ENCODE measurements around the gene PRAC1.

Gene PRAC1

GRCh38 chr17:48722201-48722907, at the start of gene PRAC1:
Gene PRAC1 (minus strand): TSS chr17:48722518. CDS start chr17:48722392, 126 bp downstream.
- DNase-seq: no peak

DNA sequence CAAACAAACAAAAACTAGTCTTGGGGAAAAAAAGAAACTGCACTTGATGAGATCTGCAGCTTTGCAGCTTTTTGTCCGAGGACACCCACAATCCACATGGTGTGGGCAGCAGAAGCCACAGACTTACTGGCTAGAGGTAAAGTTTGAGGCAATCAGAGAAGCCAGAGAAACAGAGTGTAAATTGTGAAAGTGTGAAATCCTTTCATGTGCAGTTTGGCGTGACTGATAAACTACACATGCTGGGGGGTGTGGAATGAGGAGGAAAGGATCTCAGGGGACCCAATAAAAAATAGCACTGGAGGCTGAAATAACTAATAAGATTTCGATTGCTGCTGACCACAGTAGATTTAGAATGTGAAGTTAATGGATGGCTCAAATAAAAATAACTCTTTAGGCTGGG, 48.6 kb upstream of the PRAC1 start:
- no peak for DNase-seq

DNA sequence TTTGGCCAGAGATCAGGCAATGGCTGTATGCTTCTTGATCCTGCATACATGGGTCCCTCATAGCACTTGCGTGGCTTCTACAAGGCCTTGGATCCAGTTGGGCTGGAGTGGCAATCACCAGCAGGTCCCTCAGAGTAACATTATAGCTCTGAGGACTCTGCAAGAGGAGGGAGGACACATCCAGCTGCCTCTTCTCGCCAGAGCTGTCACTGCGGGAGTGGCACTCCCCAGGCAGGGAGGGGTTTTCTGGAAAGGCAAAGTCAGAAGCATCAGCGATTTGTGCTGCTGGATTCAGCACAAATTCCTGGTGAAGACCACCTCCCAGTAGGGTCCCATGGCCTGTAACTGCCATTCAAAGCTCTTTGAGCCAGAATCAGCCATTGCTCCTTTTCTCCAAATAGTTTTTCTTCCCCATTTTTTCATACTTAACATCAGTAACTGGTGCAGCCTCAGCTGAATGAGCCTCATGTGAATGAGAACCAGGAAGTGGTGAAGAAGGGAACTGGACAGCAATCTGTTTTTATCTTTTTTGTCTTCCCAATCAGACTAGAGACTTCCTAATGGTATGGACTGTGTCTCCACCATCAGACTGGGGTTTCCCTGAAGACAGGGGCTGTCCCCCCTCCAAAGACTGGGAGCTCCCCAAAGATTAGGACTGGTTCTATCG, 46.8 kb upstream of the PRAC1 start:
- DNase-seq: no peak

DNA sequence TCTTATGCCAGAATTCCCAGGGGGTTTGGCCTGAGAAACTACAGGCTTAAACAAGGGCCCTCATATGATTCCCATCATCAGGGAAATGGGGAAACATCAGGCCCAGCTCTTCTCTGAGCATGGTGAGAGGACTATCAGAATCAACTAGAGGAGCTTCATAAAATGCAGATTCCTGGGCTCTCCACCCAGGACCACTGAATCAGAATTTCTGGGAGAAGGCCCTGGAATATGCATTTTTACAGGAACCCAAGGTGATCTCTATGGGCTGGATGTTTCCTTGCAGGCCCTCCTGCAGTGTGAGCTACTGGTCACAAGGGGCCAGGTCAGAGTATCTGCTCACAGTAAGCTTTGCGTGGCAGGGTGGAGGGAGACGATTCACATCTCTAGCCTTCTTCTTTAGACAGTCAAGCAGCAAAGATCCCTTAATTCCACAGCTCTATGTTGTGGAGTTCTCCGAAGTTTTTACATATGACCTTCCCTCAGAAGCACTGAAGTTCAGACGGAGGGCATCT, 45.0 kb upstream of the PRAC1 start:
- DNase-seq: no peak

DNA sequence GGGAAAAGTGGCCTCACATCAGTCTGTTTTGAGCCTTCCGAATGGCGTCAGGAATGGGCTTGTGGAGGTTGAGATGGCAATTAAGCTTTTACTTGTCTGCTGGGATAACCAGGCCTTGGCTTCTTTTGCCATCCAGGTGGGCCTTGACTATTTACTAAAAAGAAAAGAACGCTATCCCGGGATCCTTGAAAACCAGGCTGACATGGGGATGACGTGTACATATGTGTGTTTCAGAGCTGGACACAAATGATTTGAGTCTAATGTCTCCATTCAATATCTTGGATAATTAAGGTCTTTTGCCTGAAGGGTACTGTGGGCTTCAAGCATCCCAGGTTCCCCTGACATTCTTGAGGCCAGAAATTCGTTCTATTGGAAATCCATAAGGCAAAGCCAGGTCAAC, 38.8 kb upstream of the PRAC1 start:
- no peak for DNase-seq

GRCh38 chr17:48760411-48760810, 38.1 kb upstream of the PRAC1 start:
- no peak for DNase-seq

DNA sequence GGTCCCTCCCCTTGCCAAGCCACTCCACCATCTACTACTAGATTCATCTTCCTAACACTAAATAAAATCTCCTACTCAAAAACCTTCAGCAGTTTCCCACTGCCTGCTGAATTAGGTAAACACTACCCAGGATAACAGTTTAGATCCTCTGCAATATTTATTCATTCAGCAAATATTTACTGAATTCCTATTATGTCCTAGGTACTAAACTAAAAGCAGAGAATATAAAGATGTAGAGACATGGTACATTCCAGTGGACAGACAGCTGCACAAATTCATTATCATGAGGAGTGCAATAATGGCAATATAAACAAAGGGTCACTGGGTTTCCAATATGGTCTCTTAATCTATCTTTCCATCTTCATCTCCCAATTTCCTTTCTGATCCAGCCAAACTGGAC, 37.0 kb upstream of the PRAC1 start:
- no peak for DNase-seq

- no peak for DNase-seq
Measured at GRCh38 chr17:48757524-48757961, 35.2 kb upstream of the PRAC1 start.

DNA sequence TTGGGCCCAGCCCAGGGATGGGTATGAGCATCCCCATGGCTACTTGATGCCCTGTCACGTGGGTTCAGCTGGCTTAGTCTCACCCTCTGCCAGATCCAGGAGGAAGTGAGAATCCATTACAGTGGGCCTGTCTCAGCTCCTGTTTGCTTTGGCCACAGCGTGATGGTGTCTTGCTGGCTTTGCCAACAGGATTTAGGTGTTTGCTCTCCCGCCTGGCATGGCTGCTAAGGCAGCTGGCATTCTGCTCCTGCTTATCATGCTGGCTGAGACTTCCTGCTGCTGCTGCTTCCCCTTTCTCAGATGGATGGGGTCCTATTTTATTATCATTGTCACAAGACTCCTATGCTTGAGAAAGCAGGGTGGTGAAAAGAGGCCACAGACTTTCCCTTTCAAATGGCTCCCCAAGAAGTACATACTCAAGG, 34.5 kb upstream of the PRAC1 start:
- no peak for DNase-seq

DNA sequence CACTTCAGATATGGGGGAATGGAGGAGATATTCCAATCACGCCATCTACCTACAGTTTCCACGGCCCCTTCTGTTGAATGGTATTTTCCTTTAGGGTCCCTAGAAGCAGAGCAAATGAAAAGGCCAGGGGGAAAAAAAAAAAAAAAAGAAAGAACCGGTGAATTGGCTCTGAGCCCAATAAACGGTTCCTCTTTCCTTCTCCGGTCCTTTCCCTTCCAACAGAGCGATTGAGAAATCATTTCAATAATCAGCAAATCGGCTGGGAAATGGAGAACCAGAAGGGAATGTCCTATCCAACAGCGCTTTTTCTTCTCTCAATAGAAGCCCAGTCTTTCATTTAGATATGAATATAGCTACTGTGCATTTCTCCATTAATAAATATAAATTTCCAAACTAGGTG, 33.0 kb upstream of the PRAC1 start:
- DNase-seq: no peak

DNA sequence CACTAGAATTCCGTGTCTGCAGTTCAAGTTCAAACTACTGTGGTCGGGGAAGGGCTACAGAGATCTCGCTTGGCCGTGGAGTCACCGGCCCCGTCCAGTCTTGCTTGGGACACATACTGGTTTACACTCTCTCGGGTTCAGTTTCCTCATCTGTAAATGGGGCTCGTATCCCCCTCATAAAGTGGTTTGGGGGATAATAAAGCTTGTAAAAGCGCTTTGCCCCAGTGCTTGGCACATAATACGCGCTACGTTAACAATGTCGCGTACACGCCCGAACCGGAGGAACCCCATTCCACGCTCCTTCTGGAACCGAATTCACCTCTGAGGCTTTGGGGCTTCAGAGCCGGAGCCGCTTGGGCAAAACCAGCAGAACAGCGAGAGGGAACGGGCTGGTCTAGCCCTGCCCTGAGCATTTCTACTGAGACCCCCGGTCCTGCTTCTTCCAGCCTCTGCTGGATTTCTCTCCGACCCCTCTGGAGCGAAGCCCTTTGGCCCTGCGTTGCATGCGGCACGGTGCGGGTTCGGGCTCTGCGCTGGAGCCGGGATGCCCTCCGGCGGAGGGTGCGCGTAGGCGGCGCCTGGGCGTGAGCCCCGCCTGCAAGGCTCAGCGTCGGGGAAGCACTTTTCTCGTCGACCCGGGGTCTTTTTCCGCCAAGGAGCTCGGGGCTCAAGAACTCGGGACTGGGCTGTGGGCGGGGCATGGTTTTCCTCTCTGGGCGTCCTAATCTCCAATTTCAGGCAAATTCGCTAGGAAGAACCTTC, 32.4 kb upstream of the PRAC1 start:
- no peak for DNase-seq

DNA sequence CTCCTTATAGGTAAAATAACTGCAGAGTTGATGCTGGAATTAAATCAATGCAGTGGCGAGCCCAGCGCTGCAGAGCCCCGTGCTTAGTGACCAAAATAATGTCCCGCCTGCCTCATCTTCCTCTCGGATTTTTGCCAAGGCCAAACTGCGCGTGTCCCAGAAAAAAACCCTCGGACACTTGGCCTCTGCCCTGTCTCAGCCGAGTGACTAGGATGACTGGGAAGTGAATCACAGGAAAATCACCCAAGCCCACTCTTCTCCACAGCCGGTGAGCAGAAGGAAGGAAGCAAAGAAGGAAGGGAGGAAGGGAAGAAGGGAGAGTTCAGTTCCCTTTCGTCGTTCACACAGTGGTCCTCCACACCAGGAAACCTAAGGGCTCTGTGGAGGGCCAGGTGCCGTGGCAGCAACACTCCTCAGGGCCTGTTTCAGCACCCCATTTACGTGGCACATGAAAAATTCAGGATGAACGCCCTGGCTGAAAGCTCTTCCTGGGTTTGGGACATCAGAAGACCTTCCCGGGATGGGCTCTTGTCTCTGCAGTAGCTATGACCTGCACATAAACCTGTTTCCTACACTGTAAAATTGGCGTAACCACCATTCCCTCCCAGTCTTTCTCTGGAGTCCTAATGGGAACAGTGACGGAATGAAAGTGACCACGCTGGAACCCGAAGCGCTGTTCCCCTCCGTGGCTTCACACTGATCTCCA, 31.6 kb upstream of the PRAC1 start:
- no peak for DNase-seq

DNA sequence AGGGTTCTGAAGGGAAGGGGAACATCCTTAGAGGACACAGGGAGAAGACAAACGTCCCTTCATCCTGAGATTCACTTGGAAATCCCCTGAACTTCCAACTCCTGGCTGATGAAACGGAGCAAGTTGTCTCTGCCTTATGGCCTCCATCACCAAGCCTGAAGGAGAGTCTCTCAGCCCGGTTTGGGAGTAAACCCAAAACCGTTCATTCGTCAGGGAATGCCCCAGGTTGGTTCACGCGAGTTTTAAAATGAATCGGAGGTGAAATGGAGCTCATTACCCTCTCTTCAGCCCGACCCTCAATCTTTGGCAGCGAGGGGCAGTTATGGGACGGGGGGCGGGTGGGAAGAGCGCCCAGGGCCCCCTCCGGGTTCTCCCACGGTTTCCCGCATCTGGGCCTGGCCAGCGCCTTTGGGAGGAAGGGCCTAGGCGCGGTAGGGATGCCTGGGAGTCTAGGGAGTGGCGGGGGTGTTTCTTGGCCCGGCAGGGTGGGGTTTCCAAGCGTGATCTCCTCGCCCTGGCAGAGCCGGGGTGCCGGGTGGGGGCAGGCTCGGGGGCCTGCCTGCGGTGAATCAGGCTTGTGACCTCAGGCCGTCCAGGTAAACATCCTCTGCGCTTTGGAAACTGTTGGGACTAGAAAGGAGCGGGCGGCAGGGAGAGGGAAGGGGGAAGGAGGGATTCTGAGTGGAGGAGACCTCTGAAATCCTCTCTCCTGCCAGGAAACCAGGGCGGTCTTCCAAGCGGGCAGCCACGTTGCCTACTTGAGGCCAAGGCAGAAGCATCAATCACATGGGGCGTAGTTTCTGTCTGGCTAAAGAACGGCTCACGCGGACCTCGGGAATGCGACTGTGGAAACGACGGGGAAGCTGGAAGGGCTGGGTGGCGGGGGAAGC, 30.3 kb upstream of the PRAC1 start:
- no peak for DNase-seq

GRCh38 chr17:48751733-48752398, 29.5 kb upstream of the PRAC1 start:
- DNase-seq: no peak

DNA sequence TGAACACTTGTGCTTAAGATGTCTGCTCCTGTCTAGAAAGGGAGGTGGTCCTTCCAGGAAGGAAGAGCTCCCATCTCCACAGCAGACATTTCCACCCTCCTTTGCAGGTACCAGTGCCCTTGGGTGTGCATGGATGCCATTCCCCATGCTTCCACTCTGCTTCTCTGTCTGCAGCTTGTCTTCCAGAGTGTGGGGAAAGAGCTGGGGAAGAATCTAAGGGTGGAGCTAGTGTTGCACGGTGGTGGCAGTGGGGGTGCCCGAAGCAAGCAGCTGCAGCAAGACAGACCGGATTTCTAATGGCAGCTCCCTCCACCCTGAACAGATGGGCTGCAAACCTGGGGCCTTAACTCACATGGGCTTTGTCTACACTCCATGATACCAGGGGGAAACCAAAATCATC, 28.9 kb upstream of the PRAC1 start:
- DNase-seq: no peak

DNA sequence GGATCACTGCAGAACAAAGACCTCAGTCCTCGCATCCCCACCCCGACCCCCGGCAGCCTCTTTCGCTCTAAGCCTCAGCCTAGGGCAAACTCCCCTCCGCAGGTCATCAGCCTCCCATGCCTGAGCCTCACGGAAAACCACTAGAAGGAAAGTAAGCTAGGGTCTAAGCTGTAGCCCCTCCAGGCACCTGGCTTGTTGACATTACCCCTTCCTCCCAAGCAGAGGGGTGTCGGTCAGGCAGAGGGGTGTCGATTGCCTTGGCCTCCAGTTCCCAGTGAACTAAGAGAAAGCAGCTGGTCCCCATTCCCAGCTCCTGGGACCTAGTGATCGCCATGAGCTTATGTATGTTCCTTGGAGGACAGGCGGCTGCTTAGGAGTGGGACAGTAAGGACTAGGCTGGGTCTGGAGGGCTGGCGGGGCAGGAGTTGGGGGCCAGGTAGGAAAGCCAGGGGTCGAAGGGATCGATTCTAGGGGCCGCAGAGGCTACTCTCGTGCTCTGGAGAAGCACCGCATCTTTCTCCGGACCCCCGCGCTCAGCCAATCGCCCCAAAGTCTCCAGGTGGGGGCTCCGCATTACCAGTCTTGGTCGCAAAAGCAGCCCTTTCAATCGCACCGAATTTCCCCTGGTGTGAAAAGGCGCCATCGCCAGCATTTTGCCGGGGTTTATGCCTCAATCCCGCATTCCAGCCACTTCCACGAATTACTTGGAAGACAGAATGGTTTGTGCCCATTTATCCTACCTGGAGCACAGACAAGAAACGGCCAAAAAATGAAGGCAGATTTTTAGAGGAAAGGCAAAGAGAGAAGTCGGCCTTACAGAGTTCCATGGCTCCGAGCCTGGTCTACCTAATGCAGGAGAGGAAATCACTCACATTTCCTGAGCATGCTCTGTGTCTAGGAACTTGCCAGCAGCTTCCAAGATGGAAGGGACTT, 27.6 kb upstream of the PRAC1 start:
- DNase-seq: no peak

GRCh38 chr17:48748718-48749566, 26.6 kb upstream of the PRAC1 start:
- DNase-seq: no peak

DNA sequence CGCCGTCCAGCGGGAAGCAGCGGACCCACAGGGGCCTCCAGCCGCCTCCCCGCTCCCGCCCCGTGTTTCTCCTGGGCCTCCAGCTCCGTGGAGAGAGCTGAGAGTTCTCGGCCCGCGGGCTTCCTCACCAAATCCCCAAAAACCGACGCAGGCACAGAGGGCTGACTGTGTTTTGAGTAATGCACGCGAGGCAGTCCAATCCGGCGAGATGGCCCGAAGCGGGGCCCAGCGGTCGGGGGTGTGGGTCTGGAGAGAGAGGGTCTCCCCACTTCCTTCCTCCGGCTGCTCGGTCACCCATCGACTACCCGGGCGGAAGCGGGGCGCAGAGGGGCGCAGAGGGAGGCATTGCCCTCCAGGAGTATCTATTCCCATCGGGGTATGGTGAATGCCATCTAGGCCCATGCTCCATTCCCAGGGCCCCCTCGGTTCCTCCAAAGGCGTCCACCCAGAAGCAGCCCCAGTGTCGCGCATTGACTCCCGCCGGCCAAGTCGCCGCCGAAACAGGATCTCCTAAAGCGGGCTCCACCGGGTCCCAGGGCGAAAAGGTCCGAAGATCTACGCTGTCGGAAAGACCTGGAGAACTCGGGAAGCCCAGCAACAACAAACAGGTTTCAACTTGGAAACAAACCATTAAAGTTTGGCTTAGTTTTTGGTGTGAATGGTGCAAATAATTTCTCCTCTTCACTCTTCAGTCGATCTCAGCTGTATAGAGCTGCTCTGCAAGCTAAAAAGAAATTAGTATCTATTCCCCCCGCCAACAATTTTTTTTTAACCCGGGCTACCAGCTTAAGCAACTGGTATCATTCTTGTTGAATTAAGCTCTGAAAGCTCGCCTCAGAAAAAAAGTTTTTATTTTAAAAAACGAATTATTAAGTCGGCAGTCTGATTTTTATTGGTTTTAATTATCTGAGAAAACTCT, 25.4 kb upstream of the PRAC1 start:
- no peak for DNase-seq

Data from cerebellar nuclear complex (tissue), 1 donor.